ENCODE data around the gene KCNIP4. TPM values are rescaled to one million over a fixed set of nuclear protein-coding genes. Genes with fewer than 3 reads are reported as not detected.

The KCNIP4 gene
- total RNA-seq, 1 experiment from 2014 or later, result 0.91 TPM

- TF ChIP-seq CTCF (IDR thresholded peaks at IDR 0.05; ENCODE audit: unreplicated experiment), result no peak
- POLR2A ChIA-PET, result no interaction called here
- Mint-ChIP-seq H3K9me3 (ENCODE audit: unreplicated experiment) (peaks cover 29% of the 10 kb centered on the region), H3K4me3 (ENCODE audit: unreplicated experiment) (no peak overlapping the region), H3K4me1 (ENCODE audit: insufficient read depth, unreplicated experiment) (peaks cover 12% of the 10 kb centered on the region), H3K27ac (ENCODE audit: low read depth, unreplicated experiment) (no peak overlapping the region), H3K27me3 (ENCODE audit: insufficient read depth, unreplicated experiment) (no peaks in the 10 kb centered on the region), H3K36me3 (ENCODE audit: insufficient read depth, unreplicated experiment) (no peaks in the 10 kb centered on the region)
- CTCF ChIA-PET, result no interaction called here
- intact Hi-C loops (cut with micrococcal nuclease), result no loop called here
- BruUV-seq (replicated peaks), result no TSS peak
- peak; percentile 11 for DNase-seq (ENCODE audit: unreplicated experiment)
Observed at GRCh38 chr4:21900211-21900610, 48.4 kb downstream of the KCNIP4 start.

- Mint-ChIP-seq H3K27ac (ENCODE audit: low read depth, unreplicated experiment) (no peak overlapping the region), H3K27me3 (ENCODE audit: insufficient read depth, unreplicated experiment) (no peaks in the 10 kb centered on the region), H3K4me3 (ENCODE audit: unreplicated experiment) (no peak overlapping the region), H3K4me1 (ENCODE audit: insufficient read depth, unreplicated experiment) (peaks cover 12% of the 10 kb centered on the region), H3K36me3 (ENCODE audit: insufficient read depth, unreplicated experiment) (no peaks in the 10 kb centered on the region), H3K9me3 (ENCODE audit: unreplicated experiment) (peaks cover 29% of the 10 kb centered on the region)
- intact Hi-C loops (cut with micrococcal nuclease), result no loop called here
- BruUV-seq (replicated peaks), result no TSS peak
- ChIA-PET POLR2A (no interaction called here), CTCF (interaction anchor here (0.6 to 0.8 kb wide), 2 partner anchors 15 to 21 kb away, joined by 3 to 4 read pairs; no protein-coding TSS in a partner anchor)
- peak; percentile 82 for DNase-seq (ENCODE audit: unreplicated experiment)
- no peak for TF ChIP-seq CTCF (IDR thresholded peaks at IDR 0.05; ENCODE audit: unreplicated experiment)
Observed at GRCh38 chr4:21898101-21898500, 50.5 kb downstream of the KCNIP4 start.

GRCh38 chr4:21896767-21897166, 51.8 kb downstream of the KCNIP4 start:
- no peaks in the 10 kb centered on the region for H3K36me3 Mint-ChIP-seq (ENCODE audit: insufficient read depth, unreplicated experiment)
- ChIA-PET POLR2A (interaction anchor here (0.7 to 0.8 kb wide), 2 partner anchors 624 to 1537 kb away, joined by 3 to 4 read pairs; no protein-coding TSS in a partner anchor), CTCF (interaction anchor here (0.6 kb wide), 1 partner anchor 12 kb away, joined by 4 read pairs; no protein-coding TSS in a partner anchor)
- H3K9me3 Mint-ChIP-seq (ENCODE audit: unreplicated experiment), result peaks cover 21% of the 10 kb centered on the region
- intact Hi-C loops (cut with micrococcal nuclease), result no loop called here
- TF ChIP-seq CTCF (IDR thresholded peaks at IDR 0.05; ENCODE audit: unreplicated experiment), result no peak
- no peak overlapping the region for H3K27ac Mint-ChIP-seq (ENCODE audit: low read depth, unreplicated experiment)
- BruUV-seq (replicated peaks), result no TSS peak
- DNase-seq (ENCODE audit: unreplicated experiment), result no peak
- H3K4me1 Mint-ChIP-seq (ENCODE audit: insufficient read depth, unreplicated experiment), result peaks cover 2% of the 10 kb centered on the region
- no peaks in the 10 kb centered on the region for H3K27me3 Mint-ChIP-seq (ENCODE audit: insufficient read depth, unreplicated experiment)
- H3K4me3 Mint-ChIP-seq (ENCODE audit: unreplicated experiment), result no peak overlapping the region

GRCh38 chr4:21893136-21893535, 55.4 kb downstream of the KCNIP4 start:
- H3K27ac Mint-ChIP-seq (ENCODE audit: low read depth, unreplicated experiment), result no peak overlapping the region
- peaks cover 9% of the 10 kb centered on the region for H3K9me3 Mint-ChIP-seq (ENCODE audit: unreplicated experiment)
- CTCF ChIA-PET, result interaction anchor here (0.9 kb wide), 1 partner anchor 15 kb away, joined by 3 read pairs; no protein-coding TSS in a partner anchor
- POLR2A ChIA-PET, result no interaction called here
- no peaks in the 10 kb centered on the region for H3K27me3 Mint-ChIP-seq (ENCODE audit: insufficient read depth, unreplicated experiment)
- no peak overlapping the region for H3K4me3 Mint-ChIP-seq (ENCODE audit: unreplicated experiment)
- no peak for TF ChIP-seq CTCF (IDR thresholded peaks at IDR 0.05; ENCODE audit: unreplicated experiment)
- peak; percentile 34 for DNase-seq (ENCODE audit: unreplicated experiment)
- no peaks in the 10 kb centered on the region for H3K36me3 Mint-ChIP-seq (ENCODE audit: insufficient read depth, unreplicated experiment)
- no TSS peak for BruUV-seq (replicated peaks)
- intact Hi-C loops (cut with micrococcal nuclease), result no loop called here
- H3K4me1 Mint-ChIP-seq (ENCODE audit: insufficient read depth, unreplicated experiment), result peaks cover 8% of the 10 kb centered on the region
